GM18909 (cell line): ENCODE results near the gene TSPAN11.

Source experiments
- ATAC-seq: cut with Tn5 transposase; IDR thresholded peaks from one replicate; pipeline ENCODE4 v1.9.1; 2021; ENCODE audit warnings: mild to moderate bottlenecking; ENCODE audit not compliant: unreplicated experiment, poor library complexity

TSPAN11 gene

GRCh38 chr12:30909349-30910037 is 17.1 kb upstream of the TSPAN11 start:
- ATAC-seq, result no peak

- ATAC-seq, result no peak
These were observed 16.6 kb upstream of the TSPAN11 start for GRCh38 chr12:30910038-30910350.

GRCh38 chr12:30911207-30911606 is 15.3 kb upstream of the TSPAN11 start:
- no peak for ATAC-seq

GRCh38 chr12:30913323-30913722 is 13.2 kb upstream of the TSPAN11 start:
- no peak for ATAC-seq

GRCh38 chr12:30914986-30915591 is 11.5 kb upstream of the TSPAN11 start:
- no peak for ATAC-seq

- ATAC-seq, result no peak
These were observed 3.5 kb upstream of the TSPAN11 start for GRCh38 chr12:30923057-30923456.

GRCh38 chr12:30925607-30926242 is 823 bp upstream of the TSPAN11 start:
- no peak for ATAC-seq

- no peak for ATAC-seq
These were observed 669 bp downstream of the TSPAN11 start for GRCh38 chr12:30927222-30927611.

- ATAC-seq, result no peak
These were observed 2.1 kb downstream of the TSPAN11 start for GRCh38 chr12:30928356-30929244.

GRCh38 chr12:30930238-30930637 is 3.7 kb downstream of the TSPAN11 start:
- ATAC-seq, result no peak

GRCh38 chr12:30930641-30931040 is 4.1 kb downstream of the TSPAN11 start:
- ATAC-seq, result no peak

- ATAC-seq, result no peak
These were observed 6.3 kb downstream of the TSPAN11 start for GRCh38 chr12:30932881-30933280.

GRCh38 chr12:30934811-30935210 is 8.3 kb downstream of the TSPAN11 start:
- no peak for ATAC-seq

- ATAC-seq, result no peak
These were observed 9.5 kb downstream of the TSPAN11 start for GRCh38 chr12:30936036-30936435.

- no peak for ATAC-seq
These were observed 12.7 kb downstream of the TSPAN11 start for GRCh38 chr12:30939234-30939633.

- no peak for ATAC-seq
These were observed 15.9 kb downstream of the TSPAN11 start for GRCh38 chr12:30942486-30942885.

- no peak for ATAC-seq
These were observed 16.4 kb downstream of the TSPAN11 start for GRCh38 chr12:30942936-30943335.

- no peak for ATAC-seq
These were observed 19.1 kb downstream of the TSPAN11 start for GRCh38 chr12:30945443-30946164.

GRCh38 chr12:30952015-30952414 is 25.5 kb downstream of the TSPAN11 start:
- ATAC-seq, result no peak

- ATAC-seq, result no peak
These were observed 26.7 kb downstream of the TSPAN11 start for GRCh38 chr12:30953257-30953656.
